Colon (tissue), 2 donors: Measurements from ENCODE around the gene ATP8A2.

ENCODE experiments used
- FAIRE-seq: peaks from 2 replicates; lab custom pipeline; 2012; peaks lifted over from hg19 to GRCh38; lab: Jason Lieb, UNC
- donor health status: control.
- donor health status: control.

Gene ATP8A2

GRCh38 chr13:25886438-25887214, 514.9 kb downstream of the ATP8A2 start:
- FAIRE-seq: no peak

GRCh38 chr13:25887962-25888655, 516.3 kb downstream of the ATP8A2 start:
- FAIRE-seq: no peak

- no peak for FAIRE-seq
These were observed 519.0 kb downstream of the ATP8A2 start for GRCh38 chr13:25890671-25891212.

- FAIRE-seq: no peak
These were observed 527.2 kb downstream of the ATP8A2 start for GRCh38 chr13:25898991-25899390.

- no peak for FAIRE-seq
These were observed 527.7 kb downstream of the ATP8A2 start for GRCh38 chr13:25899464-25899863.

GRCh38 chr13:25899952-25900351, 528.2 kb downstream of the ATP8A2 start:
- FAIRE-seq: no peak

GRCh38 chr13:25901460-25902376, 529.9 kb downstream of the ATP8A2 start:
- no peak for FAIRE-seq

- no peak for FAIRE-seq
These were observed 530.7 kb downstream of the ATP8A2 start for GRCh38 chr13:25902455-25902854.

GRCh38 chr13:25902891-25903341, 531.1 kb downstream of the ATP8A2 start:
- FAIRE-seq: no peak

- FAIRE-seq: no peak
These were observed 533.1 kb downstream of the ATP8A2 start for GRCh38 chr13:25904830-25905229.

- no peak for FAIRE-seq
These were observed 533.8 kb downstream of the ATP8A2 start for GRCh38 chr13:25905611-25906010.

- no peak for FAIRE-seq
These were observed 534.5 kb downstream of the ATP8A2 start for GRCh38 chr13:25906191-25906661.

- no peak for FAIRE-seq
These were observed 536.6 kb downstream of the ATP8A2 start for GRCh38 chr13:25908366-25908765.

GRCh38 chr13:25910243-25910642, 538.5 kb downstream of the ATP8A2 start:
- FAIRE-seq: no peak

GRCh38 chr13:25910991-25911419, 539.2 kb downstream of the ATP8A2 start:
- no peak for FAIRE-seq

GRCh38 chr13:25912961-25913360, 541.2 kb downstream of the ATP8A2 start:
- no peak for FAIRE-seq

GRCh38 chr13:25915840-25916518, 544.2 kb downstream of the ATP8A2 start:
- FAIRE-seq: no peak

- FAIRE-seq: no peak
These were observed 548.5 kb downstream of the ATP8A2 start for GRCh38 chr13:25920277-25920676.

- FAIRE-seq: no peak
These were observed 549.2 kb downstream of the ATP8A2 start for GRCh38 chr13:25920931-25921330.

- no peak for FAIRE-seq
These were observed 550.6 kb downstream of the ATP8A2 start for GRCh38 chr13:25922376-25922775.
